H1 (cell line): ENCODE results near the gene PLCH2. TPM values are rescaled to one million over a fixed set of nuclear protein-coding genes. Genes with fewer than 3 reads are reported as not detected.

Source experiments
- CTCF ChIA-PET: fragments of 300-600 bp; sonication (Branson Sonifier 250); formaldehyde crosslinking; loops from one replicate; lab custom pipeline; 2021; ENCODE audit not compliant: partially characterized antibody; lab: Charles Lee
- POLR2A ChIA-PET: fragments of 300-600 bp; sonication (Branson Sonifier 250); formaldehyde crosslinking; loops from one replicate; lab custom pipeline; 2021; ENCODE audit warnings: inconsistent platforms; ENCODE audit not compliant: partially characterized antibody; lab: Charles Lee
- DNase-seq, 2 experiments: peaks; one replicate each; pipeline versions ENCODE4 v3.0.0 to v3.0.0-alpha.2; 2010 to 2022; ENCODE audit warnings: low spot score in 2 of 2, low read depth in 1 of 2, mixed read lengths in 1 of 2
- FAIRE-seq: peaks from 2 replicates; lab custom pipeline; 2011; peaks lifted over from hg19 to GRCh38; lab: Jason Lieb, UNC
- H2AFZ ChIP-seq: 2 replicates; pipeline ENCODE4 v1.8.1; 2012; ENCODE audit warnings: low read length, inconsistent platforms
- H2AK5ac ChIP-seq: 2 replicates; pipeline ENCODE4 v1.6.1; 2013; ENCODE audit warnings: low read depth, low read length
- H2BK120ac ChIP-seq: replicated peaks from 2 replicates; pipeline ENCODE3; 2013; ENCODE audit warnings: low read depth, low read length, inconsistent platforms
- H2BK12ac ChIP-seq: 2 replicates; pipeline ENCODE4 v1.6.1; 2013; ENCODE audit warnings: low read depth, low read length
- H2BK15ac ChIP-seq: 2 replicates; pipeline ENCODE4 v1.6.1; 2013; ENCODE audit warnings: low read length
- H2BK20ac ChIP-seq: 2 replicates; pipeline ENCODE4 v1.6.1; 2013; ENCODE audit warnings: low read length
- H2BK5ac ChIP-seq: 2 replicates; pipeline ENCODE4 v1.6.1; 2013; ENCODE audit warnings: low read depth, low read length
- H3K14ac ChIP-seq: 2 replicates; pipeline ENCODE4 v1.6.1; 2013; ENCODE audit warnings: inconsistent platforms; ENCODE audit not compliant: insufficient read length
- H3K18ac ChIP-seq: 2 replicates; pipeline ENCODE4 v1.6.1; 2013; ENCODE audit warnings: low read length; ENCODE audit errors: extremely low read depth
- H3K23ac ChIP-seq: 2 replicates; pipeline ENCODE4 v1.6.1; 2013; ENCODE audit warnings: inconsistent platforms; ENCODE audit not compliant: insufficient read length
- H3K23me2 ChIP-seq: 2 replicates; pipeline ENCODE4 v1.6.1; 2013; ENCODE audit warnings: low read depth, low read length
- H3K27ac ChIP-seq: 2 replicates; pipeline ENCODE4 v1.6.1; 2011; ENCODE audit warnings: low read depth, low read length, inconsistent platforms
- H3K27me3 ChIP-seq, 4 experiments: replicated peaks in 1 of 4; 1 replicate in 1 of 4; 2 replicates in 3 of 4; pipeline versions ENCODE4 v1.6.1 to v1.8.1; 2011 to 2013; ENCODE audit warnings: low read length in 3 of 4, mild to moderate bottlenecking in 3 of 4, inconsistent platforms in 2 of 4, mixed read lengths in 2 of 4, moderate library complexity in 1 of 4; ENCODE audit not compliant: control insufficient read depth in 3 of 4, insufficient read depth in 3 of 4; ENCODE audit errors: extremely low read depth in 1 of 4
- H3K36me3 ChIP-seq, 4 experiments: 2 replicates each; pipeline versions ENCODE4 v1.6.1 to v1.8.1; 2011 to 2013; ENCODE audit warnings: mild to moderate bottlenecking in 4 of 4, low read length in 3 of 4, moderate library complexity in 2 of 4, control low read depth in 1 of 4, inconsistent platforms in 1 of 4; ENCODE audit not compliant: insufficient read depth in 4 of 4, control insufficient read depth in 2 of 4
- H3K4ac ChIP-seq: replicated peaks from 2 replicates; pipeline ENCODE3; 2013; ENCODE audit warnings: low read length, low read depth, mixed read lengths, inconsistent platforms; ENCODE audit not compliant: insufficient read length
- H3K4me1 ChIP-seq, 4 experiments: replicated peaks in 1 of 4; 1 replicate in 1 of 4; 2 replicates in 3 of 4; pipeline versions ENCODE4 v1.6.1 to v1.8.1; 2011 to 2013; ENCODE audit warnings: low read length in 3 of 4, inconsistent platforms in 2 of 4, mixed read lengths in 1 of 4; ENCODE audit not compliant: insufficient read depth in 4 of 4, control insufficient read depth in 3 of 4
- H3K4me2 ChIP-seq, 2 experiments: 2 replicates each; pipeline versions ENCODE4 v1.6.1 to v1.8.1; 2011 to 2013; ENCODE audit warnings: low read depth in 2 of 2, low read length in 2 of 2, control low read depth in 1 of 2, inconsistent platforms in 1 of 2, mild to moderate bottlenecking in 1 of 2; ENCODE audit not compliant: insufficient read depth in 1 of 2
- H3K4me3 ChIP-seq, 4 experiments: fragments of 200-600, 300-600 bp in 1 of 4; sonication (generic), shearing (Covaris generic), sonication (Bioruptor Twin) in 1 of 4; 2 replicates each; pipeline versions ENCODE4 v1.5.1 to v1.8.1; 2011 to 2016; ENCODE audit warnings: low read length in 4 of 4, low read depth in 3 of 4, control low read depth in 2 of 4, inconsistent platforms in 2 of 4, mild to moderate bottlenecking in 2 of 4, mixed read lengths in 1 of 4, moderate library complexity in 1 of 4; ENCODE audit not compliant: insufficient read depth in 2 of 4; ENCODE audit errors: extremely low read depth in 1 of 4
- H3K56ac ChIP-seq: replicated peaks from 2 replicates; pipeline ENCODE3; 2013; ENCODE audit warnings: low read depth, mild to moderate bottlenecking, mixed read lengths, low read length, inconsistent platforms; ENCODE audit not compliant: insufficient read length
- H3K79me1 ChIP-seq: 2 replicates; pipeline ENCODE4 v1.6.1; 2013; ENCODE audit warnings: low read depth, low read length, control low read depth
- H3K79me2 ChIP-seq, 2 experiments: 2 replicates each; pipeline versions ENCODE4 v1.6.1 to v1.8.1; 2012 to 2013; ENCODE audit warnings: low read length in 2 of 2, mild to moderate bottlenecking in 2 of 2, inconsistent platforms in 1 of 2; ENCODE audit not compliant: insufficient read depth in 2 of 2, control insufficient read depth in 1 of 2
- H3K9ac ChIP-seq, 4 experiments: replicated peaks in 1 of 4; 1 replicate in 1 of 4; 2 replicates in 3 of 4; pipeline versions ENCODE4 v1.6.1 to v1.8.1; 2011 to 2013; ENCODE audit warnings: low read depth in 3 of 4, low read length in 3 of 4, control low read depth in 2 of 4, mild to moderate bottlenecking in 2 of 4, moderate library complexity in 2 of 4, inconsistent platforms in 1 of 4; ENCODE audit errors: extremely low read depth in 1 of 4
- H3K9me3 ChIP-seq, 2 experiments: 2 replicates each; pipeline versions ENCODE4 v1.6.1 to v1.8.1; 2012 to 2013; ENCODE audit warnings: mild to moderate bottlenecking in 2 of 2, moderate library complexity in 2 of 2, control low read depth in 1 of 2, inconsistent platforms in 1 of 2, low read depth in 1 of 2, low read length in 1 of 2, mixed read lengths in 1 of 2; ENCODE audit not compliant: insufficient read depth in 2 of 2
- H4K20me1 ChIP-seq, 2 experiments: replicated peaks in 1 of 2; 2 replicates each; pipeline versions ENCODE3 to v1.8.1; 2011 to 2013; ENCODE audit warnings: inconsistent platforms in 2 of 2, low read length in 2 of 2, mild to moderate bottlenecking in 1 of 2; ENCODE audit not compliant: insufficient read depth in 2 of 2, control insufficient read depth in 1 of 2
- H4K5ac ChIP-seq: 2 replicates; pipeline ENCODE4 v1.6.1; 2013; ENCODE audit warnings: low read length, low read depth, mixed read lengths, inconsistent platforms; ENCODE audit not compliant: insufficient read length
- H4K8ac ChIP-seq: 2 replicates; pipeline ENCODE4 v1.8.0; 2013; ENCODE audit warnings: mild to moderate bottlenecking, moderate library complexity, low read length, inconsistent platforms; ENCODE audit not compliant: insufficient read depth; ENCODE audit errors: extremely low read depth
- H4K91ac ChIP-seq: replicated peaks from 2 replicates; pipeline ENCODE3; 2013; ENCODE audit warnings: low read length, mixed read lengths, inconsistent platforms; ENCODE audit not compliant: insufficient read length
- GTF2F1 ChIP-seq: IDR thresholded peaks from 2 replicates; pipeline ENCODE4 v1.6.1; 2012; ENCODE audit warnings: low read depth, low read length, improper control_type of control experiment, borderline replicate concordance
- JUN ChIP-seq: IDR thresholded peaks from 2 replicates; pipeline ENCODE4 v1.6.1; 2011; ENCODE audit warnings: low read depth, mild to moderate bottlenecking, improper control_type of control experiment, low read length
- KDM4A ChIP-seq: IDR thresholded peaks from one replicate; pipeline ENCODE4 v1.7.1; 2012; ENCODE audit warnings: low read depth, mild to moderate bottlenecking, moderate library complexity, low read length, inconsistent platforms; ENCODE audit not compliant: severe bottlenecking
- NANOG ChIP-seq: IDR thresholded peaks from 2 replicates; pipeline ENCODE4 v1.6.1; 2011; ENCODE audit warnings: low read length, low read depth, mild to moderate bottlenecking, inconsistent platforms; ENCODE audit not compliant: insufficient read depth, poor library complexity, severe bottlenecking
- POLR2A ChIP-seq, 2 experiments: IDR thresholded peaks; 1 replicate in 1 of 2; 2 replicates in 1 of 2; pipeline ENCODE4 v1.6.1; 2011; ENCODE audit warnings: low read depth in 2 of 2, low read length in 2 of 2, mild to moderate bottlenecking in 2 of 2; ENCODE audit errors: control extremely low read depth in 1 of 2
- POLR2AphosphoS5 ChIP-seq: IDR thresholded peaks from 2 replicates; pipeline ENCODE4 v1.6.1; 2011; ENCODE audit warnings: low read depth, low read length
- SAP30 ChIP-seq: fragments of 300-600 bp; sonication (generic); IDR thresholded peaks from 2 replicates; pipeline ENCODE4 v1.7.1; 2012; ENCODE audit warnings: low read length, moderate library complexity, mild to moderate bottlenecking, inconsistent platforms; ENCODE audit not compliant: insufficient read depth, insufficient replicate concordance
- SUZ12 ChIP-seq: fragments of 200-600 bp; sonication (generic); IDR thresholded peaks from 2 replicates; pipeline ENCODE4 v1.6.1; 2012; ENCODE audit warnings: mild to moderate bottlenecking, inconsistent platforms, low read length, moderate library complexity, mixed read lengths
- whole genome bisulfite sequencing, 2 experiments: shearing (Covaris generic) in 1 of 2; methylation state at CpG; one replicate each; pipeline versions ENCODE4 v1.1.6 to v1.1.7; 2013 to 2015; ENCODE audit warnings: low lambda C conversion rate in 2 of 2, mixed read lengths in 2 of 2, inconsistent platforms in 1 of 2, low coverage in 1 of 2, missing lambda C conversion rate in 1 of 2; ENCODE audit not compliant: insufficient replicate concordance in 2 of 2, insufficient coverage in 1 of 2, insufficient read length in 1 of 2; ENCODE audit errors: extremely low coverage in 1 of 2, missing lambda C conversion rate in 1 of 2; 5-methylcytosine and 5-hydroxymethylcytosine counted together
- polyA plus RNA-seq, 7 experiments: library from polyadenylated mRNA; depleted of rRNA in 3 of 7; stranded (reverse) in 5 of 7; unstranded in 2 of 7; fragments of >200 nt in 5 of 7; fragments of 200-250 nt in 2 of 7; gene quantifications; 1 replicate in 5 of 7; 2 replicates in 1 of 7; 4 replicates in 1 of 7; pipeline versions ENCODE4 v1.2.1 to v1.2.3, GENCODE V29; 2011 to 2013; ENCODE audit warnings: missing spikeins in 2 of 7, mixed read lengths in 2 of 7
- total RNA-seq: library from RNA; stranded (reverse); fragmentation: NEBNext Ultra II Directional; extraction: Animal tissue kit (Norgen Biotek cat#: 25700); gene quantifications from 2 replicates; pipeline ENCODE4 v1.2.1, GENCODE V29; 2021

Gene PLCH2
- total and polyA plus RNA-seq, 2 of the 8 experiments (the other 6 are each of a cell fraction or from before 2014, with no cell fraction given) = 0.14 to 0.19 TPM

GRCh38 chr1:2468540-2468939 is 7.5 kb upstream of the PLCH2 start:
- Histone ChIP-seq H3K4ac (no peak overlapping the region), H3K9me3 (no peaks in the 10 kb centered on the region), H3K56ac (no peak overlapping the region), H3K23ac (no peak overlapping the region), H2BK15ac (no peak overlapping the region), H3K4me1 (peaks cover 0 to 3% (median 0%) of the 10 kb centered on the region in 4 experiments; a peak in 2 of 7 replicates), H2BK20ac (no peak overlapping the region), H2BK5ac (no peak overlapping the region), H3K23me2 (no peaks in the 10 kb centered on the region; the same call in 1 of the 2 replicates), H2AFZ (no peak overlapping the region), H3K4me2 (no peak overlapping the region), H4K8ac (0 out of 2 replicates have a peak overlapping the region, but pooled peaks have one; percentile 51), H3K4me3 (no peak overlapping the region), H2BK120ac (no peak overlapping the region), H3K14ac (no peak overlapping the region), H4K5ac (no peak overlapping the region), H4K91ac (no peak overlapping the region), H4K20me1 (peaks cover 4% of the 10 kb centered on the region in 2 experiments), H3K79me1 (no peaks in the 10 kb centered on the region), H3K9ac (no peak overlapping the region), H3K27ac (no peak overlapping the region), H3K79me2 (no peaks in the 10 kb centered on the region), H3K18ac (no peak overlapping the region), H3K36me3 (no peaks in the 10 kb centered on the region), H3K27me3 (no peaks in the 10 kb centered on the region; a peak in 2 of 7 replicates), H2AK5ac (no peak overlapping the region), H2BK12ac (no peak overlapping the region)
- FAIRE-seq (no peak), DNase-seq (no peak)
- WGBS, 2 experiments = 78% methylated on average over 10 of the region's 10 CpGs; no CpG with 5 or more reads in 1 of the 2 experiments
- TF ChIP-seq SAP30 = no peak
- TF ChIP-seq KDM4A = no peak
- TF ChIP-seq POLR2A (IDR thresholded peaks at IDR 0.05; ENCODE audit: control extremely low read depth in 1 of 2, low read depth in 2 of 2, low read length in 2 of 2) = no peak
- TF ChIP-seq NANOG = no peak
- no peak for TF ChIP-seq JUN
- TF ChIP-seq POLR2AphosphoS5 = no peak
- TF ChIP-seq GTF2F1 = no peak
- no peak for TF ChIP-seq SUZ12
- POLR2A ChIA-PET = interaction anchor here (1.0 to 1.4 kb wide), 2 partner anchors 33 to 76 kb away, joined by 3 to 4 read pairs; partner anchors contain the start of genes MORN1 and RER1
- CTCF ChIA-PET = interaction anchor here (0.8 to 3.4 kb wide), 6 partner anchors 12 to 93 kb away, joined by 3 to 14 read pairs (median 4); no protein-coding TSS in a partner anchor
